Measurements from ENCODE around the gene KRTAP12-1. TPM values are rescaled to one million over a fixed set of nuclear protein-coding genes. Genes with fewer than 3 reads are reported as not detected.

Gene KRTAP12-1
- total RNA-seq, 1 experiment from 2014 or later, result not detected

DNA sequence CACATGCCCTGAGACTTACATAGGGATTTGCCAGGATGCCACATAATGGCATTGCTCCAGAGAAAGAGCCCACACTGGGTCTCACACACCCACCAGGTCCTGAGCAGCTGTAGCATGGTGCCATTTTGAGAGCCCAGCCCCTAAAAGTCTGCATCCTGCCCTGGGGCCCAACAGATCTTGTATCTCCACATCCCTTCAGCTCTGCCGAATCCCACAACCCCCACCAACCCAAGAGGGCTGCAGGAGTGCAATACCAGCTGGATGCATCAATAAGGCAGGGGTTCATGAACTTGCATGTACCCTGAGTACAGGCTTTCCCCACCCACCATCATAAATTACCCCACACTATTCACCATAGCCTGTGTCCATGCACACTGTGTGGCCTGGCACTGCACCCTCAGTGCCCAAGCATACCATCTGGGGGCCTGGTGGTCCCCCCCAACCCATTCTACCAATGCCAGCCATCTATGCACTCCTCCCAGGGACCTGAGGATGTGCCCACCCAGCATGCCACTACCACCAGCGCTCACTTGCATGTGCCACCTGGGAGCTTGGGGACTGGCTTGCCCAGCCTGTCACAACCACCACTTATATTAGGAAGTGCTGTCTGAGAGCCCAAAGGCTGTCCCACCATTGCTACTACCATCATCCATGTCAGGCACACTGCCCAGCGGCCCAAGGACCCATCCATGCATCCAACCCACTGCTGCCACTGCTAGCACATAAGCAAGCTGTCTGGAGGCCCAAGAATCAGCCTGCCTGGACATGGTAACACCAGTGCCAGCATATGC lies 11.1 kb downstream of the KRTAP12-1 start:
- H3K36me3 ChIP-seq (ENCODE audit: control insufficient read depth, insufficient read depth, low read length), result no peaks in the 10 kb centered on the region
- POLR2A ChIA-PET, result no interaction called here
- no peaks in the 10 kb centered on the region; the same call in 1 of the 2 replicates for H3K27me3 ChIP-seq (ENCODE audit: control insufficient read depth, insufficient read depth, low read length)
- no peak overlapping the region for H3K27ac ChIP-seq (ENCODE audit: low read length)
- TF ChIP-seq, protein P1, sequence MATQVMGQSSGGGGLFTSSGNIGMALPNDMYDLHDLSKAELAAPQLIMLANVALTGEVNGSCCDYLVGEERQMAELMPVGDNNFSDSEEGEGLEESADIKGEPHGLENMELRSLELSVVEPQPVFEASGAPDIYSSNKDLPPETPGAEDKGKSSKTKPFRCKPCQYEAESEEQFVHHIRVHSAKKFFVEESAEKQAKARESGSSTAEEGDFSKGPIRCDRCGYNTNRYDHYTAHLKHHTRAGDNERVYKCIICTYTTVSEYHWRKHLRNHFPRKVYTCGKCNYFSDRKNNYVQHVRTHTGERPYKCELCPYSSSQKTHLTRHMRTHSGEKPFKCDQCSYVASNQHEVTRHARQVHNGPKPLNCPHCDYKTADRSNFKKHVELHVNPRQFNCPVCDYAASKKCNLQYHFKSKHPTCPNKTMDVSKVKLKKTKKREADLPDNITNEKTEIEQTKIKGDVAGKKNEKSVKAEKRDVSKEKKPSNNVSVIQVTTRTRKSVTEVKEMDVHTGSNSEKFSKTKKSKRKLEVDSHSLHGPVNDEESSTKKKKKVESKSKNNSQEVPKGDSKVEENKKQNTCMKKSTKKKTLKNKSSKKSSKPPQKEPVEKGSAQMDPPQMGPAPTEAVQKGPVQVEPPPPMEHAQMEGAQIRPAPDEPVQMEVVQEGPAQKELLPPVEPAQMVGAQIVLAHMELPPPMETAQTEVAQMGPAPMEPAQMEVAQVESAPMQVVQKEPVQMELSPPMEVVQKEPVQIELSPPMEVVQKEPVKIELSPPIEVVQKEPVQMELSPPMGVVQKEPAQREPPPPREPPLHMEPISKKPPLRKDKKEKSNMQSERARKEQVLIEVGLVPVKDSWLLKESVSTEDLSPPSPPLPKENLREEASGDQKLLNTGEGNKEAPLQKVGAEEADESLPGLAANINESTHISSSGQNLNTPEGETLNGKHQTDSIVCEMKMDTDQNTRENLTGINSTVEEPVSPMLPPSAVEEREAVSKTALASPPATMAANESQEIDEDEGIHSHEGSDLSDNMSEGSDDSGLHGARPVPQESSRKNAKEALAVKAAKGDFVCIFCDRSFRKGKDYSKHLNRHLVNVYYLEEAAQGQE (IDR thresholded peaks at IDR 0.05; ENCODE audit: insufficient read depth in 1 of 2, low read depth in 2 of 2, low read length in 1 of 2), result no peak
- TF ChIP-seq TCF7L2 (IDR thresholded peaks at IDR 0.05; ENCODE audit: low read depth, low read length) (no peak), POLR2AphosphoS5 (IDR thresholded peaks at IDR 0.05; ENCODE audit: low read depth, low read length) (no peak), SIN3A (IDR thresholded peaks at IDR 0.05; ENCODE audit: borderline replicate concordance, insufficient read depth, low read depth, low read length) (no peak)
- TF ChIP-seq, protein P2, sequence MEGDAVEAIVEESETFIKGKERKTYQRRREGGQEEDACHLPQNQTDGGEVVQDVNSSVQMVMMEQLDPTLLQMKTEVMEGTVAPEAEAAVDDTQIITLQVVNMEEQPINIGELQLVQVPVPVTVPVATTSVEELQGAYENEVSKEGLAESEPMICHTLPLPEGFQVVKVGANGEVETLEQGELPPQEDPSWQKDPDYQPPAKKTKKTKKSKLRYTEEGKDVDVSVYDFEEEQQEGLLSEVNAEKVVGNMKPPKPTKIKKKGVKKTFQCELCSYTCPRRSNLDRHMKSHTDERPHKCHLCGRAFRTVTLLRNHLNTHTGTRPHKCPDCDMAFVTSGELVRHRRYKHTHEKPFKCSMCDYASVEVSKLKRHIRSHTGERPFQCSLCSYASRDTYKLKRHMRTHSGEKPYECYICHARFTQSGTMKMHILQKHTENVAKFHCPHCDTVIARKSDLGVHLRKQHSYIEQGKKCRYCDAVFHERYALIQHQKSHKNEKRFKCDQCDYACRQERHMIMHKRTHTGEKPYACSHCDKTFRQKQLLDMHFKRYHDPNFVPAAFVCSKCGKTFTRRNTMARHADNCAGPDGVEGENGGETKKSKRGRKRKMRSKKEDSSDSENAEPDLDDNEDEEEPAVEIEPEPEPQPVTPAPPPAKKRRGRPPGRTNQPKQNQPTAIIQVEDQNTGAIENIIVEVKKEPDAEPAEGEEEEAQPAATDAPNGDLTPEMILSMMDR (IDR thresholded peaks at IDR 0.05), result no peak
- no peaks in the 10 kb centered on the region for H3K9me3 ChIP-seq (ENCODE audit: control insufficient read depth, insufficient read depth, low read depth, low read length)
- H3K4me1 ChIP-seq (ENCODE audit: control insufficient read depth, insufficient read depth, low read length), result no peaks in the 10 kb centered on the region
- no TSS peak for BruUV-seq (replicated peaks)
- CTCF ChIA-PET, result no interaction called here
- in situ Hi-C loops (cut with HindIII; ENCODE audit: low pct_unique_long_range_greater_than_20kb, low sequenced_read_pairs) (no loop called here), intact Hi-C loops (cut with micrococcal nuclease; ENCODE audit: unreplicated experiment) (no loop called here)
- ATAC-seq, result no peak
- no peak for DNase-seq (ENCODE audit: low read depth, low spot score)
- H3K4me3 ChIP-seq (ENCODE audit: low read depth in 2 of 2, low read length in 2 of 2), result no peak overlapping the region

DNA sequence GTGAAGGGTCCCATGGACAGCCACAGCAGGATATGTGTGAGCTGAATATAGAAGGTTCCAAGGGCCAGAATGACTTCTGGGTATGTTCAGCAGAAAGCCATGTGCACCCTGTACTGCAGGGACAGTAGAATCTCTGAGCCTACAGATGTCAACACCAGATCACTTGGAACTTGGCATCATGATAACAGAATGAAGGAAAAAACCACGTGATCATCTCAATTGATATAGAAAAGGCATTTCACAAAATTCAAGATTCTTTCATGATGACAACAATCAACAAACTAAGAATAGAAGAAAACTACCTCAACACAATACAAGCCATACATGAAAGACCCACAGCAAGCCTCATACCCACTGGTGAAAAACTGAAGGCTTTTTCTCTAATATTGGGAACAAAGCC lies 14.4 kb downstream of the KRTAP12-1 start:
- intact Hi-C loops (cut with micrococcal nuclease; ENCODE audit: unreplicated experiment), result no loop called here
- ChIA-PET POLR2A (no interaction called here), CTCF (no interaction called here)
- Histone ChIP-seq H3K9me3 (ENCODE audit: control insufficient read depth, insufficient read depth, low read depth, low read length) (no peaks in the 10 kb centered on the region), H3K27me3 (ENCODE audit: control insufficient read depth, insufficient read depth, low read length) (no peaks in the 10 kb centered on the region), H3K4me1 (ENCODE audit: control insufficient read depth, insufficient read depth, low read length) (no peaks in the 10 kb centered on the region), H3K36me3 (ENCODE audit: control insufficient read depth, insufficient read depth, low read length) (no peaks in the 10 kb centered on the region), H3K27ac (ENCODE audit: low read length) (no peak overlapping the region), H3K4me3 (ENCODE audit: low read depth in 2 of 2, low read length in 2 of 2) (no peak overlapping the region)
- BruUV-seq (replicated peaks), result no TSS peak
- no peak for TF ChIP-seq SIN3A (IDR thresholded peaks at IDR 0.05; ENCODE audit: borderline replicate concordance, insufficient read depth, low read depth, low read length)
- TF ChIP-seq, protein P1 (IDR thresholded peaks at IDR 0.05; ENCODE audit: insufficient read depth in 1 of 2, low read depth in 2 of 2, low read length in 1 of 2), result no peak
- TF ChIP-seq, protein P2 (IDR thresholded peaks at IDR 0.05), result no peak
- TF ChIP-seq TCF7L2 (IDR thresholded peaks at IDR 0.05; ENCODE audit: low read depth, low read length), result no peak
- no peak for TF ChIP-seq POLR2AphosphoS5 (IDR thresholded peaks at IDR 0.05; ENCODE audit: low read depth, low read length)
- ATAC-seq (no peak), DNase-seq (ENCODE audit: low read depth, low spot score) (no peak)
- in situ Hi-C loops (cut with HindIII; ENCODE audit: low pct_unique_long_range_greater_than_20kb, low sequenced_read_pairs), result no loop called here
